K562 (cell line): Measurements from ENCODE around the gene RPL27. TPM values are rescaled to one million over a fixed set of nuclear protein-coding genes. Genes with fewer than 3 reads are reported as not detected.
A peak's percentile ranks its signal among the peaks of the same experiment; 100 is the strongest.

ENCODE experiments used
- ATAC-seq: fragments of 200-7000 bp; cut with Tn5 transposase; 3 replicates; pipeline ENCODE4 v1.9.1; 2020; ENCODE audit warnings: moderate library complexity
- BruUV-seq: library from RNA; stranded (reverse); fragments of 400-500 nt; replicated peaks from 2 replicates; lab custom pipeline; 2021; lab: Mats Ljungman, UMichigan
- CTCF ChIA-PET: fragments of 300-600 bp; formaldehyde crosslinking; extraction: SDS; loops from one replicate; lab custom pipeline; 2021; ENCODE audit warnings: low intra/inter-chr PET ratio; lab: Yijun Ruan, JAX
- POLR2A ChIA-PET: fragments of 300-600, 350-650 bp; sonication (Branson Sonifier 250); formaldehyde crosslinking; extraction: SDS; loops from one replicate; lab custom pipeline; 2021; ENCODE audit warnings: antibody characterized with exemption, inconsistent platforms; lab: Yijun Ruan, JAX
- DNase-seq, 4 experiments: peaks; one replicate each; pipeline versions ENCODE4 v3.0.0 to v3.0.0-alpha.2; 2011 to 2018; ENCODE audit warnings: low spot score in 3 of 4, mixed read lengths in 3 of 4; ENCODE audit errors: extremely low read depth in 1 of 4
- FAIRE-seq: peaks from 2 replicates; lab custom pipeline; 2011; peaks lifted over from hg19 to GRCh38; lab: Jason Lieb, UNC
- H2AFZ ChIP-seq: 2 replicates; pipeline ENCODE4 v1.6.0; 2011; ENCODE audit warnings: low read depth, low read length, control low read depth, inconsistent platforms
- H3K27ac ChIP-seq: fragments of 200-600 bp; 3 replicates; pipeline ENCODE4 v1.8.0; 2011; ENCODE audit warnings: low read depth, mild to moderate bottlenecking, control low read depth, inconsistent platforms, low read length, moderate library complexity, mixed read lengths; ENCODE audit errors: extremely low read depth
- H3K27me3 ChIP-seq, 2 experiments: fragments of 300-600 bp in 1 of 2; 2 replicates in 1 of 2; 3 replicates in 1 of 2; pipeline versions ENCODE4 v1.6.0 to v1.8.0; 2011; ENCODE audit warnings: inconsistent platforms in 2 of 2, low read length in 2 of 2, mild to moderate bottlenecking in 1 of 2, mixed read lengths in 1 of 2, moderate library complexity in 1 of 2; ENCODE audit not compliant: control insufficient read depth in 2 of 2, insufficient read depth in 2 of 2
- H3K36me3 ChIP-seq: fragments of 300-600 bp; 3 replicates; pipeline ENCODE4 v1.8.0; 2011; ENCODE audit warnings: mild to moderate bottlenecking, low read length, inconsistent platforms; ENCODE audit not compliant: control insufficient read depth, insufficient read depth
- H3K4me1 ChIP-seq, 2 experiments: fragments of 200-600 bp in 1 of 2; replicated peaks in 1 of 2; 2 replicates in 1 of 2; 3 replicates in 1 of 2; pipeline versions ENCODE4 v1.5.1 to v1.8.0; 2011; ENCODE audit warnings: inconsistent platforms in 2 of 2, low read length in 2 of 2, mild to moderate bottlenecking in 1 of 2, mixed read lengths in 1 of 2, moderate library complexity in 1 of 2; ENCODE audit not compliant: control insufficient read depth in 2 of 2, insufficient read depth in 2 of 2
- H3K4me2 ChIP-seq: 2 replicates; pipeline ENCODE4 v1.6.1; 2011; ENCODE audit warnings: low read length, control low read depth, inconsistent platforms, mixed read lengths; ENCODE audit not compliant: insufficient read depth
- H3K4me3 ChIP-seq: fragments of 200-600 bp; sonication (generic), shearing (Covaris generic); 2 replicates; pipeline ENCODE4 v1.5.1; 2016; ENCODE audit warnings: control low read depth, inconsistent platforms
- H3K79me2 ChIP-seq: fragments of 200-600 bp; 3 replicates; pipeline ENCODE4 v1.8.0; 2011; ENCODE audit warnings: low read length, inconsistent platforms; ENCODE audit not compliant: control insufficient read depth, insufficient read depth
- H3K9ac ChIP-seq, 2 experiments: 2 replicates each; pipeline versions ENCODE4 v1.6.0 to v1.6.1; 2011; ENCODE audit warnings: low read depth in 2 of 2, low read length in 2 of 2, control low read depth in 1 of 2, inconsistent platforms in 1 of 2, mild to moderate bottlenecking in 1 of 2, mixed read lengths in 1 of 2; ENCODE audit not compliant: insufficient read depth in 1 of 2
- H3K9me1 ChIP-seq: one replicate; pipeline ENCODE4 v1.6.0; 2011; ENCODE audit warnings: inconsistent platforms, mild to moderate bottlenecking, low read length, moderate library complexity; ENCODE audit not compliant: control insufficient read depth, insufficient read depth
- H3K9me3 ChIP-seq: replicated peaks from 2 replicates; pipeline ENCODE4 v1.5.1; 2011; ENCODE audit warnings: low read depth, low read length, inconsistent platforms; ENCODE audit not compliant: control insufficient read depth, insufficient read depth
- H4K20me1 ChIP-seq: replicated peaks from 2 replicates; pipeline ENCODE4 v1.6.1; 2011; ENCODE audit warnings: low read length, inconsistent platforms, mixed read lengths; ENCODE audit not compliant: control insufficient read depth, insufficient read depth
- CHD1 ChIP-seq: fragments of 200-600 bp; sonication (generic); IDR thresholded peaks from one replicate; pipeline ENCODE4 v1.6.1; 2012; ENCODE audit warnings: mild to moderate bottlenecking, moderate library complexity, low read length, inconsistent platforms
- CHD2 ChIP-seq: IDR thresholded peaks from 2 replicates; pipeline ENCODE4 v1.6.1; 2011; ENCODE audit warnings: low read depth, low read length
- HBP1 ChIP-seq: fragments of 450-650 bp; formaldehyde crosslinking; IDR thresholded peaks from 2 replicates; pipeline ENCODE4 v1.4.0; 2022; ENCODE audit warnings: missing genetic modification characterization
- MLLT1 ChIP-seq, 2 experiments: fragments of 450-650 bp; IDR thresholded peaks; 2 replicates each; pipeline ENCODE4 v1.6.1; 2016
- SIN3A ChIP-seq, 2 experiments: fragments of 150-350 bp in 1 of 2; IDR thresholded peaks; 2 replicates each; pipeline ENCODE4 v1.6.1; 2011 to 2016; ENCODE audit warnings: borderline replicate concordance in 2 of 2, low read depth in 2 of 2, low read length in 2 of 2, mild to moderate bottlenecking in 2 of 2, moderate library complexity in 2 of 2; ENCODE audit not compliant: control insufficient read depth in 1 of 2
- SREBF2 ChIP-seq: sonication (generic); formaldehyde crosslinking; IDR thresholded peaks from 2 replicates; pipeline ENCODE4 v1.4.0; 2020; ENCODE audit warnings: mild to moderate bottlenecking, missing genetic modification reagents
- ZBTB8A ChIP-seq: fragments of 450-650 bp; IDR thresholded peaks from 2 replicates; pipeline ENCODE4 v1.6.1; 2018; ENCODE audit warnings: mild to moderate bottlenecking, moderate library complexity; ENCODE audit not compliant: partially characterized antibody
- ZNF316 ChIP-seq: fragments of 450-650 bp; IDR thresholded peaks from 2 replicates; pipeline ENCODE4 v1.6.1; 2016
- ZNF717 ChIP-seq: fragments of 250-450 bp; sonication (Bioruptor Pico); IDR thresholded peaks from 2 replicates; pipeline ENCODE4 v1.5.0; 2021
- WGBS: fragments of 100-300 bp; shearing (Covaris generic); methylation state at CpG from one replicate; pipeline ENCODE4 v1.1.6; 2016; ENCODE audit warnings: low coverage, mixed read lengths; ENCODE audit not compliant: insufficient coverage; ENCODE audit errors: missing lambda C conversion rate; 5-methylcytosine and 5-hydroxymethylcytosine counted together
- in situ Hi-C: fragments of 300-500 bp; cut with MboI; formaldehyde crosslinking; loops from 4 replicates; pipeline ENCODE4 v1.15.0; 2018; ENCODE audit warnings: inconsistent platforms, mixed read lengths
- intact Hi-C: fragments of 100-400 bp; cut with micrococcal nuclease; formaldehyde crosslinking; loops from 2 replicates; pipeline ENCODE4 v1.14.2; 2022
- polyA plus RNA-seq, 8 experiments: library from polyadenylated mRNA; depleted of rRNA in 4 of 8; stranded (reverse) in 5 of 8; unstranded in 3 of 8; fragments of >200 nt; fragmentation: Nextera tagmentation in 2 of 8; fragmentation: Illumina TruSeq in 1 of 8; extraction: Ambion mirVana in 2 of 8; extraction: Trizol in 1 of 8; gene quantifications; 2 replicates each; pipeline versions ENCODE4 v1.2.1 to v1.2.3, GENCODE V29; 2011 to 2014; ENCODE audit warnings: inconsistent platforms in 1 of 8, missing spikeins in 1 of 8
- total RNA-seq, 7 experiments: library from RNA; depleted of rRNA in 6 of 7; stranded (reverse); fragments of >200 nt in 6 of 7; fragmentation: Illumina TruSeq in 2 of 7; extraction: Trizol in 2 of 7; gene quantifications; 2 replicates each; pipeline versions ENCODE4 v1.2.1 to v1.2.3, GENCODE V29; 2011 to 2021; ENCODE audit warnings: low replicate concordance in 1 of 7

The RPL27 gene
- total and polyA plus RNA-seq, 9 of the 15 experiments (the other 6 are each of a cell fraction or from before 2014, with no cell fraction given), result 1,539 to 6,155 (median 3,710) TPM

GRCh38 chr17:42999003-42999525, 845 bp downstream of the RPL27 start:
- Histone ChIP-seq H3K27me3 (no peaks in the 10 kb centered on the region), H3K27ac (peak overlapping the region; percentile 94), H3K4me1 (peaks cover 14 to 18% of the 10 kb centered on the region in 2 experiments; a peak in 4 of 5 replicates), H3K4me3 (peak overlapping the region; percentile 93), H3K9ac (peak overlapping the region; percentile 92 to 95), H3K36me3 (peaks cover 61% of the 10 kb centered on the region), H2AFZ (no peak overlapping the region), H4K20me1 (peaks cover 9% of the 10 kb centered on the region), H3K4me2 (peak overlapping the region; percentile 99), H3K79me2 (peaks cover 33% of the 10 kb centered on the region), H3K9me3 (no peaks in the 10 kb centered on the region), H3K9me1 (no peaks in the 10 kb centered on the region)
- DNase-seq (no peak), FAIRE-seq (no peak), ATAC-seq (no peak)
- in situ Hi-C loops, result no loop called here
- POLR2A ChIA-PET, result interaction anchor here (0.7 to 2.7 kb wide), 15 partner anchors 8 to 317 kb away, joined by 3 to 31 read pairs (median 10); partner anchors contain the start of genes AOC2, IFI35, PSME3 and PTGES3L
- no TSS peak for BruUV-seq
- CTCF ChIA-PET, result no interaction called here
- 2% methylated on average over 10 of the region's 10 CpGs for WGBS
- intact Hi-C loops, result loop anchor here (2.0 to 5.0 kb wide), 2 partner anchors 62 to 156 kb away; no protein-coding TSS in a partner anchor
- TF ChIP-seq MLLT1 (IDR thresholded peaks at IDR 0.05), result 0 out of 4 replicates have a peak, but pooled peaks of 1 of the 2 experiments have one; percentile 8
- TF ChIP-seq ZBTB8A, result no peak
- no peak for TF ChIP-seq HBP1 (CRISPR knock-in tag)
- 0 out of 4 replicates have a peak, but pooled peaks of 1 of the 2 experiments have one; percentile 30 for TF ChIP-seq SIN3A (IDR thresholded peaks at IDR 0.05; ENCODE audit: borderline replicate concordance in 2 of 2, control insufficient read depth in 1 of 2, low read depth in 2 of 2, low read length in 2 of 2)
- no peak for TF ChIP-seq ZNF316
- TF ChIP-seq CHD1, result peak; percentile 33
- TF ChIP-seq ZNF717 (CRISPR knock-in tag), result no peak
- no peak for TF ChIP-seq SREBF2 (CRISPR knock-in tag)
- TF ChIP-seq CHD2, result no peak; the same call in 1 of the 2 replicates
